H1 (cell line): ENCODE measurements around the gene VSX2.

Experiments used
- ASH2L ChIP-seq: fragments of 200-600, 300-600 bp; sonication (generic); IDR thresholded peaks from one replicate; pipeline ENCODE4 v1.7.1; 2017; ENCODE audit warnings: low read length
- CBX8 ChIP-seq: fragments of 300-800, 300-1000 bp; sonication (generic); IDR thresholded peaks from 2 replicates; pipeline ENCODE4 v1.7.1; 2016; ENCODE audit warnings: low read depth, low read length, borderline replicate concordance
- EZH2 ChIP-seq: fragments of 200-600 bp; sonication (generic); IDR thresholded peaks from 2 replicates; pipeline ENCODE4 v1.7.1; 2012; ENCODE audit warnings: low read depth, mild to moderate bottlenecking, moderate library complexity, low read length, inconsistent platforms; ENCODE audit not compliant: severe bottlenecking
- NRF1 ChIP-seq: IDR thresholded peaks from 2 replicates; pipeline ENCODE4 v1.6.1; 2011; ENCODE audit warnings: mild to moderate bottlenecking, low read depth, low read length, improper control_type of control experiment
- POLR2A ChIP-seq, 2 experiments: IDR thresholded peaks; 1 replicate in 1 of 2; 2 replicates in 1 of 2; pipeline ENCODE4 v1.6.1; 2011; ENCODE audit warnings: low read depth in 2 of 2, low read length in 2 of 2, mild to moderate bottlenecking in 2 of 2; ENCODE audit errors: control extremely low read depth in 1 of 2
- TAF1 ChIP-seq: IDR thresholded peaks from 2 replicates; pipeline ENCODE4 v1.6.1; 2011; ENCODE audit warnings: mild to moderate bottlenecking, low read depth, low read length

- TF ChIP-seq ASH2L (no peak), POLR2A (IDR thresholded peaks at IDR 0.05; ENCODE audit: control extremely low read depth in 1 of 2, low read depth in 2 of 2, low read length in 2 of 2) (no peak), NRF1 (no peak), CBX8 (no peak), EZH2 (no peak), TAF1 (no peak)
These were observed 44.6 kb upstream of the VSX2 start for GRCh38 chr14:74194506-74195274.
